SKM-1 (cell line): ENCODE measurements around the gene ERI2.
"Not testable (repeated sequence)": the region's sequence is repeated elsewhere in the genome, so short reads cannot be mapped to it uniquely, and the experiment has no call there.

Experiments
- DNase-seq: peaks from one replicate; lab custom pipeline; 2025; ENCODE audit not compliant: unreplicated experiment; lab: John Stamatoyannopoulos, UW

ERI2 gene

GRCh38 chr16:20766294-20766693 is 40.0 kb downstream of the ERI2 start:
- no peak for DNase-seq

- no peak for DNase-seq
Observed at GRCh38 chr16:20765732-20766131, 40.5 kb downstream of the ERI2 start.

- not testable (repeated sequence) for DNase-seq
Observed at GRCh38 chr16:20764448-20764847, 41.8 kb downstream of the ERI2 start.

GRCh38 chr16:20763461-20764232 is 42.6 kb downstream of the ERI2 start, which contains the start of gene ACSM3:
Gene ACSM3, plus strand, starts transcription at chr16:20764014. Its CDS starts 6,021 bp downstream, at chr16:20770035.
- DNase-seq, result no peak

GRCh38 chr16:20762404-20763123 is 43.7 kb downstream of the ERI2 start:
- no peak for DNase-seq

DNA sequence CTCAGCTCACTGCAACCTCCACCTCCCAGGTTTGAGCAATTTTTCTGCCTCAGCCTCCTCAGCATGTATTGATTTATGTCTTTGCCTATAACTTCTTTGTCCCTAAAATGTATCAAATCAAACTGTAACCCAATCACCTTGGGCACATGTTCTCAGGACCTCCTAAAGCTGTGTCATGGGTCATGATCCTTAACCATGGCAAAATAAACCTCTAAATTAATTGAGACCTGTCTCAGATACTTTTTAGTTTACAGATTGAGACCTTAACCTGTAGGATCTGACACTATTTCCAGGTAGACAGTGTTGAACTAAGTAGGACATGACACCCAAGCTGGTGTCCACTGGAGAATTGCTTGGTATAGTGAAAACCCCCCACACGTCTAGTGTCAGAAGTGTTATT is 45.1 kb downstream of the ERI2 start:
- no peak for DNase-seq

DNA sequence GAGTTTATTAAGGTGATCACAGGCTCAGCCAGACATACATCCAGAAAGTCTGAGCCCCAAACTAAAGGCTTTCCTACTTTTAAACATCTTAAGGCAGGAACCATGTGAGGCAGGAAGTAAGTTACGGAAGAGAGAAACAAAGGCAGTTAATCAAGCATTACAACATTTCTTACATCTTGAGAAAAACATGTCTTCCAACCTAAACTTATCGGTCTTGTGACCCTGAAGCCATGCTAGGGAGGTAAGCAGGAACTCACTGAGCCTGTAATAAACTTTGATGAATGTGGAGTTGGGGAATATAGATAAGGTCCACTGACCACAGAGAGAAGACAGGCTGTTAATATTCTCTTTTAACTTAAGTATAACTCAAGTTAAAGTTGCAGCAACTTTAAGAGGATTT is 45.9 kb downstream of the ERI2 start:
- DNase-seq, result no peak

DNA sequence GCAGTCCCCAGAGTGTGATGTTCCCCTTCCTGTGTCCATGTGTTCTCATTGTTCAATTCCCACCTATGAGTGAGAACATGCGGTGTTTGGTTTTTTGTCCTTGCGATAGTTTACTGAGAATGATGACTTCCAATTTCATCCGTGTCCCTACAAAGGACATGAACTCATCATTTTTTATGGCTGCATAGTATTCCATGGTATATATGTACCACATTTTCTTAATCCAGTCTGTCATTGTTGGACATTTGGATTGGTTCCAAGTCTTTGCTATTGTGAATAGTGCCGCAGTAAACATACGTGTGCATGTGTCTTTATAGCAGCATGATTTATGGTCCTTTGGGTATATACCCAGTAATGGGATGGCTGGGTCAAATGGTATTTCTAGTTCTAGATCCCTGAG is 50.5 kb downstream of the ERI2 start:
- not testable (repeated sequence) for DNase-seq

DNA sequence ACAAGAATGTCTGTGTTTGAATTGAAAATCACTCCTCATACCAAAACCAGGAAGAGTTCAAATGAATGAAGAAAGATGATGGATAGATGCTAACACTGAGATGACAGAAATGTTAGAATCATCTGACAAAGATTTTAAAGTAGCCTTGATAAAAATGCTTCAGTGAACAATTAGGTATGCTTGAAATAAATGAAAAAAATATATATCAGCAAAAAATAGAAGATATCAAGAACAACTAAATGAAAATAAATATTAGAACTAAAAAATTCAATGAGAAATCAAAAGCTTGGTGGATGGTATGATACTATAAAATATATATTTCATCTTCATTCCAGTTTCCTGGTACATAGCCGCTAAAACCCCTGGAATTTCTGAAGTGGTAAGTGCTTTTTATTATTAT is 51.0 kb downstream of the ERI2 start:
- DNase-seq, result no peak

GRCh38 chr16:20753727-20754126 is 52.5 kb downstream of the ERI2 start:
- DNase-seq, result no peak

DNA sequence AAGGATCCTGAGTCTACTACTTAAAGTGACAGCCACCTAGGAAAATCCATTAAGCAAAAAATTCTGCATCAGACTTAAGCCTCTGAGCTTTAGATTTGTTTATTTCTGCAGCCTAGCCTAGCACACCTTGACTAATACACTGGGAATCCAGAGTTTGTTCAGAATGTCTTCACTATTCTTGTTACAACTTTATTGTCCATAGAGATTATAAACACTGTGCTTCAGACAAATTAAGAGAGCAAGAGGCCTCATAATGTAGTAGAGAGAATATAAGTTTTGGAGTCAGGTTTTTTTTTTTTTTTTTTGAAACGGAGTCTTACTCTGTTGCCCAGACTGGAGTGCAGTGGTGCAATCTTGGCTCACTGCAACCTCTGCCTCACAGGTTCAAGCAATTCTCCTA is 55.7 kb downstream of the ERI2 start:
- DNase-seq, result no peak

DNA sequence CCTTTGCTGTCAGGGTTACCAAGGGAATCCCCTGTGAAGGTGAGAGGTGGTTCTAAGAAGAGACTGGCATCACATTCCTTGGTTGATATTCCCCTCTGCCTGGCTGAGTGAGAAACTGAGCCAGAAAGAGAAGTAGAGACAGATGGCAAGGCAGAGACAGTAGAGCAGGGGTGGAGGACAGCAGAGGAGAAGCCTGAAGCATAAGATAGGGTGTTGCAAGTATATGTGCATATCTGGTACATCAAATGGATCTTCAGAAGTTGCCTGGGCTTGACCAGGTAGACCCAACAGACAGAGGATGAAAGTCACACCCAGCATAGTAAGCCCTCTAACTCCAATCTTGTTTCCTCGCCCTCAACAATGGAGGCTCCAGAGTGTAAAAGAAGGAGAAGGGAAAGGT is 56.8 kb downstream of the ERI2 start:
- DNase-seq, result no peak

- DNase-seq, result peak; percentile 3
Observed at GRCh38 chr16:20747030-20747816, 59.0 kb downstream of the ERI2 start.

- DNase-seq, result no peak
Observed at GRCh38 chr16:20746461-20746860, 59.8 kb downstream of the ERI2 start.
